NCI-H526 (cell line): ENCODE data around the gene ARHGAP5.

Experiments
- DNase-seq, 2 experiments: peaks; one replicate each; lab custom pipeline; 2025; lab: John Stamatoyannopoulos, UW

ARHGAP5 gene, protein sequence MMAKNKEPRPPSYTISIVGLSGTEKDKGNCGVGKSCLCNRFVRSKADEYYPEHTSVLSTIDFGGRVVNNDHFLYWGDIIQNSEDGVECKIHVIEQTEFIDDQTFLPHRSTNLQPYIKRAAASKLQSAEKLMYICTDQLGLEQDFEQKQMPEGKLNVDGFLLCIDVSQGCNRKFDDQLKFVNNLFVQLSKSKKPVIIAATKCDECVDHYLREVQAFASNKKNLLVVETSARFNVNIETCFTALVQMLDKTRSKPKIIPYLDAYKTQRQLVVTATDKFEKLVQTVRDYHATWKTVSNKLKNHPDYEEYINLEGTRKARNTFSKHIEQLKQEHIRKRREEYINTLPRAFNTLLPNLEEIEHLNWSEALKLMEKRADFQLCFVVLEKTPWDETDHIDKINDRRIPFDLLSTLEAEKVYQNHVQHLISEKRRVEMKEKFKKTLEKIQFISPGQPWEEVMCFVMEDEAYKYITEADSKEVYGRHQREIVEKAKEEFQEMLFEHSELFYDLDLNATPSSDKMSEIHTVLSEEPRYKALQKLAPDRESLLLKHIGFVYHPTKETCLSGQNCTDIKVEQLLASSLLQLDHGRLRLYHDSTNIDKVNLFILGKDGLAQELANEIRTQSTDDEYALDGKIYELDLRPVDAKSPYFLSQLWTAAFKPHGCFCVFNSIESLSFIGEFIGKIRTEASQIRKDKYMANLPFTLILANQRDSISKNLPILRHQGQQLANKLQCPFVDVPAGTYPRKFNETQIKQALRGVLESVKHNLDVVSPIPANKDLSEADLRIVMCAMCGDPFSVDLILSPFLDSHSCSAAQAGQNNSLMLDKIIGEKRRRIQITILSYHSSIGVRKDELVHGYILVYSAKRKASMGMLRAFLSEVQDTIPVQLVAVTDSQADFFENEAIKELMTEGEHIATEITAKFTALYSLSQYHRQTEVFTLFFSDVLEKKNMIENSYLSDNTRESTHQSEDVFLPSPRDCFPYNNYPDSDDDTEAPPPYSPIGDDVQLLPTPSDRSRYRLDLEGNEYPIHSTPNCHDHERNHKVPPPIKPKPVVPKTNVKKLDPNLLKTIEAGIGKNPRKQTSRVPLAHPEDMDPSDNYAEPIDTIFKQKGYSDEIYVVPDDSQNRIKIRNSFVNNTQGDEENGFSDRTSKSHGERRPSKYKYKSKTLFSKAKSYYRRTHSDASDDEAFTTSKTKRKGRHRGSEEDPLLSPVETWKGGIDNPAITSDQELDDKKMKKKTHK (N-terminal part only)

DNA sequence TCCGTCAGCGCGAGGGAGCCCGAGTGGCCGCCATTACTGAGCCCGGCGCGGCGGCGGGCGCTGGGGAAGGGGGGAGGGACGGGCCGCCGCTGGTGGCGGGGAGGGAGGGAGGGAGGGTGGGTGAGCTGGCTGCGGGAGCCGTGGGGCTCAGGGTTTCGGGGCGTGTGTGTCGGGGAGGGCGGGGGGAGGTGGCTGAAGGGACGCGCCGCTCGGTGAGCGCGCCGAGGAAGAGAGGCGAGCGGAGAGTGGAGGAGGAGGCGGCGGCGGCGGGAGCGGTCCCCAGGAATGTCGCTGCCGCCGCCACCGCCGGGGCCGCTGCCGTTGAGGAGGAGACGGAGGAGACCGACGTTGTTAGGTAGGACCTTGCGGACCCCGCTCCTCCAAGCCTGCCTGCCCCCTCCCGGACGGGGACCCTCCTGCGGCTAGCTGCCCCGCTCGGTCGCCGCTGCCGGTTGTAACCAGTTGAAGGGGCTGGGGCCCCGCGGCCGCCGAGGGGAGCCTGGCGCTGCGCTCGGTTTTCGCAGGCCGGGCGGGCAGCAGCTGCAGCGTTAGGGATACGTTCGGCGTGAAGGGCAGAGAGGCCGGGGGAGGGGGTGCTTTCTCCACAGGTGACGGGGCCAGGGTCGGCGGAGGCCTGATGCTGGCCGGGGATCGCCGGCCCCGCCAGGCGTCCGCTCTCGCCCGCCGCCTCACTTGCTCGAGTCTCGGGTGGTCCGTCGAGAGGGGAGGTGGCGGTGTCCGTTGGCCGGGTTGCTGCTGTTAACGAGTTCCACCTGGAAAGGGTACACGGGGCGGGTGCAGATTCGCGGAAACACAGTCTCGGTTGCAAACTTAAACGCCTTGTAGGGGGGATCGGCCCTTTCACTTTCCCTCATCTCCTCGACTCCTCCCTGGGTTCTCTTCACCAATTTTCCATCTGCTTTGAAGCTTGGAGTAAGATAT lies at the start of gene ARHGAP5:
TSS of gene ARHGAP5 (plus strand) at position 224 of the 942 bp plus-strand sequence. CDS start 13,366 bp downstream, outside the sequence.
- DNase-seq, result peak; percentile 44 to 86

DNA sequence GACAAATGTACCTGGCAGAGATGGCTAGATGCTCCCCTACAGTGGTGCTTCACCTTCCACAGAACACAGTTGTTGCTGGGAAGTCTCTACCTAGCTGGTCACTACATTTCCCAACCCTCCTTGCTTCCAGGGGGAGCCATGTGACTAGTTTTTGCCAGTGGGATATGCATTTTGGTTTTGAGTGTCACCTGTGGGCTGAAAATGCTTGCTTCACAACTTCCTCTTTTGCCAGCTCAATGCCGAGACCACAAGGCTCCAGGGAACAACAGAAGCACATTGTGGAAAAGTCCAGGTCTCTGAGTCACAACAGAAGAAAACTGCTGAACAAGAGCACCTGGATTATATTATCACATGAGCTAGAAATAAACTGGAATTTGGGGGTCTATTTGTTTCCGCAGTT lies 48.5 kb upstream of the ARHGAP5 start:
- DNase-seq, result no peak

DNA sequence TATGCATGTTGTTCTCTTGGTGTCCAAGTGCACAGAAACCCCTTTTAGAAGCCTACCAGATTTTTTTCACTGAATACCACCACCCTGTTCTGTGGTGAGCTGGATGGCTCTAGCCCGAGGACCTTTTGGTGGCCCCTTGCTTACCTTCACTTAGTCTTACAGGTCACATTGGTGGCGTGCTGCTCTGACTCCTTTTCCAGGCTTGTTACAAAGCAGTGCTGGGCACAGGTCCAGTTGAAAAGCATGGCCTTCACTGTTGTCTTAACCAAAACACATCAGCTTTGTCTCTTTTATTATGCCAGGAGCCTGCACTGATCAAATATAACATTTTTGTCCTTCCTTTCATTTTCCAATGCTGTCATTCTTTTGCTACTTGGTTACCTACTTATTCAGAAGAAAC lies 43.6 kb upstream of the ARHGAP5 start:
- DNase-seq, result no peak

DNA sequence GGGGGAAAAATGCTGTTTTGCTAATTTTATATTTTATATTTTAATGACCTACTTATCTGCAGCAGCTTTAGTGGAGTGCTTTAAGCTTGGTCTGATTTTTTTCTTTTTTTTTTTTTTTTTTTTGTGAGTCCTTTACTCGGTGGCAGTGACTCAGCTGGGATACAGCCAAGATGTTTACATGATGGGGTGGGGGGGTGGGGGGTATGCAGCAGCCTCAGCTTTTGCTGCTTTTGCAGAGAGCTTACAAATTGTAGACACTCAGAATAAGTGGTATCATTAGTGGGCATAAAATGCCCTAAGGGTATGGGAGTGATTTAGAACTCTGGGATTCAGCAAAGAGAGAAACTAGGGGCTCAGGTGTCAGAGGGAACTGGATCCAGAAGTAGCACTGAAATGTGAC lies 38.2 kb upstream of the ARHGAP5 start:
- no peak for DNase-seq

DNA sequence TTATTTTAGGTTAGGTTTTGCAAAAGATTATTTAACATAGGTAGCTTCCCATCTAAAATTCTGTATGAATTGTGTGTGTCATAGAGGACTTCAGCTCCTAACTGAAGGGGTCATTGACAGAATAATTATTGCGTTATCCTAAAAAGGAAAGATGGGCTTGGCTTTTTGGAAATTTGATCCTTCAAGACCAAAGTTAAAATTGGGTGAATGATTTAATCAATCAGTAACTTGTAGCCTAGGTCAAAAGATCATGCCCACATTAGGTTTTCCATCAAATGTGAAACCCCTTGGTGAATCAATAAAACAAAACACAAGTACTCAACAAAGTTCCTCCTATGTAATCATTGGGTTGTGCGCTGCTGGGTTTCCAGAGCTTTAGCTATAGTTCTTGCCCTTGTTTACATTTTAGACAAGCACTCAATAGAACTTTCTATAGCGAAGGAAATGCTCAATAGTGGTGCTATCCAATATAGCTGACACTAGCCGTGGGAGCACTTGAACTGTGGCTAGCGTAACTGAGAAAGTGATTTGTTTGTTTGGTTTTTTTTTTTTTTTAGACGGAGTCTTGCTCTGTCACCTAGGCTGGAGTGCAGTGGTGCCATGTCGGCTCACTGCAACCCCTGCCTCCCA lies 37.6 kb upstream of the ARHGAP5 start:
- no peak for DNase-seq

DNA sequence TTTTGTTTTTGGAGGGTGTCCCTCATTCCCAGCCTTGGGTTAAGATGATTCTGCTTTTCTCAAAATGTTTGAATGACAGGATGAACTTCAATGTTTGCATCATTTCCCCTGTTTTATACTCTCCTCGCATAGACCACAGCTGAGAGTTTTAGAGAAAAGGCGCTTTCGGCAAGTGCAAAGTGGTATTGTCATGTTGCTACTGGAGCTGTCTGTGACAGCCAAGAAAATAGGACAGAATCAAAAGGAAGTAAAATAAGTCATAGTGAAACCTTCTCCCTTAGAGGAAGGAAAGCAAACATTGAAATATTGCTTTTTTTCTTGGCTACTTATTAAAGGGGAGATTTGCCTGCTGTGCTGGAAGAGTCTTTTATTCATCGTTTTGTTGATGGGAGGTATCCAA lies 33.5 kb upstream of the ARHGAP5 start:
- no peak for DNase-seq

DNA sequence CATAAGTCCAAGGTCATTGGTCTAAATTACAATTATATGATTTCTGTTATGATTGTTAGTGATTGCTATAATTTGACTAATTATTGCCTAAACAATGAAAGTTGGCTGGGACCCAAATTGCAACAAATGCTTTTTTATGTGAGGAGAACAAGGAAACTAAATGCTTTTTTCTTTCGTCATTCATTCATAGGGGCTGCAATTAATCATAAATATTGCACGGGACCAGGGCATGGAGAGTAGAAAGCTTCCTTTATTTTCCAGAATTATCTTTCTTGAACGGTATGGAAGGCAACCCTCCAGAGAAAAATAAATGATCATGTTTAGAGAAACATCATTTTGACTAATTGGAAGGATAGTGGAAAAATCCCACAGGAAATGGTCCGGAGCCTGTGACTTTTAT lies 32.6 kb upstream of the ARHGAP5 start:
- no peak for DNase-seq

DNA sequence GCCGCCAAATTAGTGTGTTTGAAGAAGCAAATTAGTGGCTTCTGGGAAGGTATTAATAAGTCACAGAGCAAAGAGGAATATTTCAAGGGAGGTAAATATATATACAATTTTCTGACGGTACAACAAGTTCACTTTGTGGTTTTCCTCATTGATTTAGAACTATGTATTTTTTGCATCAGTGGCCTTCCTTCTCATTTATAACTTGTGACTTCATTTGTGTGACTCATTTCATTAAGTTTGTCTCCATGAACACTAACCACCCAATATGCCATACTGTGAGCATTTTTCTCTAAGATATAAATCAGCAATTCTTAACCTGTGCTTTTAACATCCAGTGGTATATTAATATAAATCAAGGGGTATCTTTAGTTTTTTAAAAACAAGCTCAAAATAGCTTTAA lies 29.3 kb upstream of the ARHGAP5 start:
- peak in 1 of 2 experiments; percentile 19 for DNase-seq

DNA sequence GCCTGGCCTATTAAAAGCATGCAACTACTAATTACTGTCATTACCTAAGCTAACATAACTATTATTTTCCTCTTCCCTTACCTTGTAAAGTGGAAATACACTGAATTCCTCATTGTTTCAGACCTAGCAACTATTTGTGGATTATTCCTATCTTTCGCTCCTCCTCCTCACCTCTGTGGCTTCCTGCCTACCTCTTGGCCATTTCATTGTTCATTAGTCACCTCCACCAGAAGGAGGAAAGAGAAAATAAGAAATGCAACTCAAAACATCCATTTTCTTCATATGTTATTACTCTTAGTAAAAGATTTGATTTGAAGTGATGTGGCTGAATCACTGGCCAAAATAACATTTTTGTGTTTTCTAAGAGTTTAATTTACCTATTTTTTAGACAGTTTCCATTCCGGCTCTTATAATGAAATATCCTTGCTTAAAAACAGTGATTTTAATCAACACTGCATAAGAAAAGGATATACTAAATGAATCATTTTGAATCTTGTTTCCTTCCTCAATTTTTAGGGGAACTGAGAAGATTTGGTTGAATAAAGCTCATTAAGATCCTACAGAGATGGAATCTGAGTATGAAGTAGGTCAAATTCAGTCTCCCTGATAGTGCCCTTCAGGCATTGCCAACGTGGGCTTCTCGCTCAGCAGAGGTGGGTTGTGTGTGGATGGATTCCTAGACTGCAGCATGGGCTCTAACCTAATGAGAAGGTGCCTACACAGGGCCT lies 27.6 kb upstream of the ARHGAP5 start:
- no peak for DNase-seq

DNA sequence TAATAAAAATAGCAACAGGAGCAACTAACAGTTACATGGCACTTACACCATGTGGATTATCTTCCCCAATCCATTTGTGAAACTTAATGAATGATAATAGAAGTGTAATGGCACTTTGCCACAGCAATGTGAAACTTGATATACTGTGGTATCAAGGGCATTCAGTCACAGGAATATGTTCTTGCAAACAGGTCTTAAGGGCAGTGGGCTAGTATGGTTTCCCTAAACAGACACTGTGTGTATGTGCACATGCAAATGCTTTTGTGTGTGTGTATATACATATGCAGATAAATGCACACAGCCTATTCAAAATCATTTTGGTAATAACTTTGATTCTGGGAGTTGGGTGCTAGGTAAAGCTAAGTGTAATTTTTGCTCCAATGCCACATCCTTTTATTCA lies 26.2 kb upstream of the ARHGAP5 start:
- DNase-seq, result peak; percentile 93 to 96

DNA sequence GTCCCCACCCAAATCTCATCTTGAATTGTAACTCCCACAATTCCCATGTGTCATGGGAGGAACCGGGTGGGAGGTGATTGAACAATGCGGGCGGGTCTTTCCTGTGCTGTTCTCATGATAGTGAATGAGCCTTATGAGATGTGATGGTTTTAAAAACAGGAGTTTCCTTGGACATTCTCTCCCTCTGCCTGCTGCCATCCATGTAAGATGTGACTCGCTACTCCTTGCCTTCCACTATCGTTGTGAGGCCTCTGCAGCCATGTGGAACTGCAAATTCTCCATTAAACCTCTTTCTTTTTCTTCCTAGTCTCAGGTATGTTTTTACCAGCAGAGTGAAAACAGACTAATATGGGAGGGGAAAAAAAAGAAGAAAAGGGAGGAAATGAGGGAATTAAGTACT lies 22.6 kb upstream of the ARHGAP5 start:
- no peak for DNase-seq

DNA sequence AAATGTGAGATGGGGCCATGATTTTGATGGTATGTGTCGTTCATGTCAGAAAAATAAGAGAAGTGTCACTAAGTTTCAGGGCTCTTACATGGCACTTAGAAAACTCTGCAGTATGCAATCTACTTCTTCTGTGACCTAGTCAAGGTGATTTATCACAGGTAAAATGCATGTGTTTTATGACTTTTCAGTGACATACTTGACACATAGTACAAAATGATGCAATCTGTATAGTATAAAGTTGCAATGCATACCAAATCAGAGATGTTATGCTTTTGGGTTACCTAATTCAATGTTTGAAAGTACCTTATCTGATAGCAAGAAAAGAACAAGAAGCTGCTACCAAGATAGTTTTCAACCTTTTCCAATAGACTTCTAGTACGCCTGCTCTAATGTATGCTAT lies 21.9 kb upstream of the ARHGAP5 start:
- no peak for DNase-seq

DNA sequence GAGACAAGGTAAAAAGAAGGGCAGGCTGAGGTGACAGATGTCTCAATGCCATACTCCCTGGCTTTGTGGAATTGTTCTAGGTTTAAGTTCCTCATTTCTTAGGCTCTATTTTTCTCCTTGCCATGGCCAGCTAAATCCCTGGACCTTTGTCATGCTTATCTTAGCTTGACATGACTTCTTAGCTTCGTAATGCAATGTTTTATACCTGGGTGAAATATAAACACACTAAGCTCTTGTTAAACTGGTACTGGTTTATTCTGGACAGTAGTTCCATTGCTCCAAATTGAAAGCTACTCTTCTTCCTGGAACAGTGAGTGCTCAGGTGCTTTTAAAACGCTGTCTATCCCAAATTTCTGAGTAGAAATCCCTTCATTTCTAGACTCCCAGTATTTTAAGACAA lies 17.4 kb upstream of the ARHGAP5 start:
- DNase-seq, result no peak

DNA sequence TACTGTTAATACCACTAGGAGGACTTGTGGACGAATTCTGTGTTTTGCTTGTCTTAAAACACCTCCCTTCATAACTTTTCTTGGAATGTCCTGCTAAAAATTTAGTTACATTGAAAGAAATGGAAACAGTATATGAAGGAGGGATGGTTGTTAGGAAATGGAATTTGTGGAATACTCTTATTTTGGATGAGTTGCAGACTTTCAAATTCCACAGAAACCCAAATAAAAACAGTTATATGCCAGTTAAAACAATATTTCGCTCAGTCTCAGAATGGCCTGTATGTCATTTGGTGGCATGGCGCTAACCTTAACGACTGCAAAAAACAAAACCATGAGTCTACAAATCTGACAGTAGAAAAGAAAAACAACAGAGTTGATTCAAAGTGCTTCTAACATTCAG lies 12.2 kb upstream of the ARHGAP5 start:
- no peak for DNase-seq

DNA sequence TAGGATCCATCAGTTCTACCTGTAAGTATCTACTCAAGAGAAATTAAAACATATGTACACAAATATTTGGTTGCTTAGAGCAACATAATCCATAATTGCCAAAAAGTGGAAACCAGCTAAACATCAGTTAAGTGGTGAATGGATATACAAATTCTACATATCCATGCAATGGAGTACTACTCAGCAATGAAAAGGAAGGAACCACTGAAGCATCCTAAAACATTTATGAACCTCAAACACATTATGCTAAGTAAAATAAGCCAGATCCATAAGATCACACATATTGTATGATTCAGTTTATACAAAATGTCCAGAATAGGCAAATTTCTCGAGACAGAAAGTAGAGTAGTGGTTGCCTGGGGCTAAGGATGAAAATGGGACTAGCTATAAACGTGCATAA lies 8.4 kb upstream of the ARHGAP5 start:
- no peak for DNase-seq

DNA sequence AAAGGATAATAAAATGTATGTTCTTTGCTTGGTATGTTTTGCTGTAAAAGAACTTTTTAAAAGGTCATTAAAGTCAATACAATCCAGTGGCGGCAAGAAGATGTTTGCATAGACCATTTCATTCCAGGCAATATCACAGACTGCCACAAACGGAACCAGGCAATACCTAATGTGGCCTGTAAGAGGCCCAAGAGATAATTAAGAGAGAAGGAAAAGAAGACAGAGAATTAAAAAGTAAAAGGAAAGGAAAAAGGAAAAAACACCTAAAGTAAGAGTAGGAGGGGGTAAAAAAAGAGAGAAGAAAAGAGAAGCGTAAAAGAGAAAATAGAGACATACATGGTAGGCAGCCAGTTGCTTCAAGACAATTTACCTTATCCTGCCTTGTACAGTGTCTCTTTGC lies 6.8 kb upstream of the ARHGAP5 start:
- no peak for DNase-seq

DNA sequence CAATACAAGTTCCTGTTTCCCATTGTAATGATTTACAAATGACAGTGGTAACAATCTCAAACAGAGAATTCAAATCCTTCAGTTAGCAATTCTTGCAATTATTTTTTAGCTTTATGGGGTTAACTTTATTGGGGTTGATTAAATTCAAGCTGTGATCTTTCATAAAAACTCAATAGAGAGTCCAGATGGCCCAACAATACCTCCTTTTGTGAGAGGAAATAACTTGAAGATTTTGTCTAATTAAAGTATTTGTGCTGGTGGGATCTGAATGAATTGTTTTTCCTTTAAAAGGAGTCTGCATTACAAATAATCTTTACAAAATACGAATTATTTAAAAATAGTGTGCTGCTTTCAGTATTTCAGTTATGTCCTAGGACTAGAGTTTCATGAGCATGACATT lies 4.4 kb upstream of the ARHGAP5 start:
- no peak for DNase-seq

DNA sequence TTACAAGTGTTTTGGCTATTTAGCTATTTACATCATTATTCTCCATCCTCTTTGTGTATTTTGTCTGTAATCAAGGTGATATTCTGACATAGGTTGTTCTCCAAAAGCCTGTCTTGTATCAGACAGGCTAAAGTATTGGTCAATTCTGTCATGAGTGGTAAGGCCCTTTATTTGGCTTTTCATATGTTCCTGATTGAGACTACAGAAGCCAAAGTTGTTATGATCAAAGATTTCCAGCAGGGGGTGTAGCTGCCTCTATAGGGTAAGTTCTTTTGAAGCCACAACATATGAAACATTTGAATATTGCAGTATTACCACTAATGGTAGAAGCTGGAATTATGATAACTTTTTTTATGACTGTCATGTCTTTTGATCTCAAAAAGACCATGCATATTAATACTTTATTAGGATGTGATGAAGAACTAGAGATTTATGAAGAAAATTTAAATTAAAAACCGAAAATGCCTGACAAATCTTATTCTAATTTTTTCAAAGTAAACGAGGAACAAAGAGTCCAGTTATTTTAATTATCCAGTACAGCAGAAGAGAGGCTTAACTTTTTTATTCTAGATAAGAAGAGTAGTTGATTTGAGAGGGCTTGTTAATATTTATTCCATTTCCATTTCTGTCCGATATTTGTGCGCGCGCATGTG lies 3.4 kb upstream of the ARHGAP5 start:
- DNase-seq, result peak; percentile 71 to 89

DNA sequence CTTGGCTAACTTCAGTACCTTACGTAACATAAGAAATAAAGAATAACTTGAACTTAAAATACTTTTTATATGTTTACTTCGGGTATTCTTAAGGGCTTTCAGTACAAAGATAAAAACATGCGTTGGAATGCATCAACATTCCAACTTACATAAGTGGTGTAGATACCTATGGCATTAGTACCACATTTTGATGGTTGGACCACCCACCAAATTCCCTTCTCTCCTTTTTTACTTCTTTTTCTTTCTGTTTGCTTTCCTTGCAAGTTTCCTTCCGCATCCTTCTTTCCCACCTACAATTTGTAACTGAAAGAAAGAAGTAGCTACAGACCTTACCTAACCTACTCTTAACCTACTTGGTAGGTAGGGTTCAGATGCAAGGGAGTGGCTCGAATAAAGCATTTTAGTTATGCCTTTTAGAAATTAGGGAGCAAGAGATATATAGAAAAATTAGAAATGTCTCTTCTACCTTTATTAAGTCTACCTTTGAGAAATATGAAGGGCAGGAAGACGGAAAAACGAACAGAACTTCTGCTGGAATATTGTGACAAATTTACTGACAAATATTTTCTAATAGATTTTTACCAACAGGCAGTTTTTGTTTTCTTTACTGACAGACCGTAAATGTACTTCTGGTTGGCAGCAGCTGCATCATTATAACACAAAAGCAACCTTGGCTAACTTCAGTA lies 2.1 kb upstream of the ARHGAP5 start:
- DNase-seq, result no peak
